ENCODE data around the gene NAV3.

Gene NAV3

GRCh38 chr12:78179346-78179745, 348.7 kb downstream of the NAV3 start:
- Histone ChIP-seq H4K91ac (ENCODE audit: low read depth, low read length, poor library complexity) (no peak overlapping the region), H3K14ac (ENCODE audit: low read length) (no peak overlapping the region), H3K36me3 (replicated peaks in 1 of 2; ENCODE audit: control insufficient read depth in 2 of 2, insufficient read depth in 2 of 2, low read length in 2 of 2) (no peaks in the 10 kb centered on the region), H3K27me3 (ENCODE audit: control insufficient read depth in 3 of 3, insufficient read depth in 3 of 3, low read depth in 1 of 3, low read length in 3 of 3) (no peaks in the 10 kb centered on the region), H2BK5ac (ENCODE audit: low read length) (no peak overlapping the region), H3K79me1 (ENCODE audit: low read depth, low read length) (no peaks in the 10 kb centered on the region), H3K27ac (replicated peaks; ENCODE audit: low read length) (no peak overlapping the region), H3K4me1 (ENCODE audit: control insufficient read depth in 2 of 2, insufficient read depth in 1 of 2, low read depth in 1 of 2, low read length in 2 of 2) (no peaks in the 10 kb centered on the region), H3K4ac (ENCODE audit: low read length) (no peak overlapping the region), H3K9ac (ENCODE audit: low read depth, low read length, poor library complexity) (no peak overlapping the region), H3K18ac (ENCODE audit: low read length) (no peak overlapping the region), H3K9me3 (replicated peaks in 1 of 2; ENCODE audit: control insufficient read depth in 2 of 2, insufficient read depth in 1 of 2, low read depth in 1 of 2, low read length in 2 of 2) (no peaks in the 10 kb centered on the region), H2BK12ac (ENCODE audit: low read length) (no peak overlapping the region), H2AFZ (ENCODE audit: low read length) (peak overlapping the region; percentile 83), H3K23ac (ENCODE audit: low read depth, low read length, poor library complexity) (no peak overlapping the region), H3K4me3 (ENCODE audit: low read length in 2 of 2) (no peak overlapping the region), H3K4me2 (ENCODE audit: insufficient read depth, low read length, poor library complexity, severe bottlenecking) (no peak overlapping the region), H2BK120ac (ENCODE audit: low read depth, low read length) (no peak overlapping the region), H2BK15ac (ENCODE audit: low read length) (no peak overlapping the region), H2AK5ac (ENCODE audit: low read depth, low read length) (no peak overlapping the region), H4K8ac (ENCODE audit: low read depth, low read length) (no peak overlapping the region)
- DNase-seq (ENCODE audit: low spot score): no peak
- WGBS, 2 donors (ENCODE audit: extremely low coverage in 2 of 2, insufficient read length in 2 of 2, insufficient replicate concordance in 1 of 2): no CpG with 5 or more reads among the region's 6 CpGs

- H3K18ac ChIP-seq (ENCODE audit: low read length): no peak overlapping the region
- H3K9me3 ChIP-seq (replicated peaks in 1 of 2; ENCODE audit: control insufficient read depth in 2 of 2, insufficient read depth in 1 of 2, low read depth in 1 of 2, low read length in 2 of 2): no peaks in the 10 kb centered on the region
- no peak overlapping the region for H3K23ac ChIP-seq (ENCODE audit: low read depth, low read length, poor library complexity)
- no peak overlapping the region for H2BK15ac ChIP-seq (ENCODE audit: low read length)
- H3K4me2 ChIP-seq (ENCODE audit: insufficient read depth, low read length, poor library complexity, severe bottlenecking): no peak overlapping the region
- H3K4me1 ChIP-seq (ENCODE audit: control insufficient read depth in 2 of 2, insufficient read depth in 1 of 2, low read depth in 1 of 2, low read length in 2 of 2): no peaks in the 10 kb centered on the region
- no peaks in the 10 kb centered on the region for H3K36me3 ChIP-seq (replicated peaks in 1 of 2; ENCODE audit: control insufficient read depth in 2 of 2, insufficient read depth in 2 of 2, low read length in 2 of 2)
- no peaks in the 10 kb centered on the region for H3K79me1 ChIP-seq (ENCODE audit: low read depth, low read length)
- H3K27me3 ChIP-seq (ENCODE audit: control insufficient read depth in 3 of 3, insufficient read depth in 3 of 3, low read depth in 1 of 3, low read length in 3 of 3): no peaks in the 10 kb centered on the region
- no peak overlapping the region for H2BK5ac ChIP-seq (ENCODE audit: low read length)
- H3K9ac ChIP-seq (ENCODE audit: low read depth, low read length, poor library complexity): no peak overlapping the region
- H3K4ac ChIP-seq (ENCODE audit: low read length): no peak overlapping the region
- H3K4me3 ChIP-seq (ENCODE audit: low read length in 2 of 2): no peak overlapping the region
- H4K8ac ChIP-seq (ENCODE audit: low read depth, low read length): no peak overlapping the region
- H2BK12ac ChIP-seq (ENCODE audit: low read length): no peak overlapping the region
- no peak overlapping the region for H4K91ac ChIP-seq (ENCODE audit: low read depth, low read length, poor library complexity)
- no peak overlapping the region for H3K14ac ChIP-seq (ENCODE audit: low read length)
- H2AFZ ChIP-seq (ENCODE audit: low read length): no peak overlapping the region
- no peak overlapping the region for H3K27ac ChIP-seq (replicated peaks; ENCODE audit: low read length)
- no CpG with 5 or more reads among the region's 3 CpGs for WGBS, 2 donors (ENCODE audit: extremely low coverage in 2 of 2, insufficient read length in 2 of 2, insufficient replicate concordance in 1 of 2)
- no peak overlapping the region for H2AK5ac ChIP-seq (ENCODE audit: low read depth, low read length)
- no peak overlapping the region for H2BK120ac ChIP-seq (ENCODE audit: low read depth, low read length)
- DNase-seq (ENCODE audit: low spot score): no peak
Measured at GRCh38 chr12:78181544-78182162, 351.0 kb downstream of the NAV3 start.

GRCh38 chr12:78183824-78184223, 353.1 kb downstream of the NAV3 start:
- no peak overlapping the region for H3K4me3 ChIP-seq (ENCODE audit: low read length in 2 of 2)
- no peak overlapping the region for H2BK120ac ChIP-seq (ENCODE audit: low read depth, low read length)
- no peak overlapping the region for H4K8ac ChIP-seq (ENCODE audit: low read depth, low read length)
- H3K4ac ChIP-seq (ENCODE audit: low read length): no peak overlapping the region
- H3K9ac ChIP-seq (ENCODE audit: low read depth, low read length, poor library complexity): no peak overlapping the region
- no peak for DNase-seq (ENCODE audit: low spot score)
- H2AK5ac ChIP-seq (ENCODE audit: low read depth, low read length): no peak overlapping the region
- no peaks in the 10 kb centered on the region for H3K36me3 ChIP-seq (replicated peaks in 1 of 2; ENCODE audit: control insufficient read depth in 2 of 2, insufficient read depth in 2 of 2, low read length in 2 of 2)
- no peak overlapping the region for H2BK15ac ChIP-seq (ENCODE audit: low read length)
- H3K27ac ChIP-seq (replicated peaks; ENCODE audit: low read length): no peak overlapping the region
- no peak overlapping the region for H2AFZ ChIP-seq (ENCODE audit: low read length)
- H3K14ac ChIP-seq (ENCODE audit: low read length): no peak overlapping the region
- H3K9me3 ChIP-seq (replicated peaks in 1 of 2; ENCODE audit: control insufficient read depth in 2 of 2, insufficient read depth in 1 of 2, low read depth in 1 of 2, low read length in 2 of 2): no peaks in the 10 kb centered on the region
- H3K23ac ChIP-seq (ENCODE audit: low read depth, low read length, poor library complexity): no peak overlapping the region
- H4K91ac ChIP-seq (ENCODE audit: low read depth, low read length, poor library complexity): no peak overlapping the region
- no peak overlapping the region for H3K4me2 ChIP-seq (ENCODE audit: insufficient read depth, low read length, poor library complexity, severe bottlenecking)
- H3K4me1 ChIP-seq (ENCODE audit: control insufficient read depth in 2 of 2, insufficient read depth in 1 of 2, low read depth in 1 of 2, low read length in 2 of 2): no peaks in the 10 kb centered on the region
- H2BK12ac ChIP-seq (ENCODE audit: low read length): no peak overlapping the region
- no peak overlapping the region for H2BK5ac ChIP-seq (ENCODE audit: low read length)
- H3K79me1 ChIP-seq (ENCODE audit: low read depth, low read length): no peaks in the 10 kb centered on the region
- no peaks in the 10 kb centered on the region for H3K27me3 ChIP-seq (ENCODE audit: control insufficient read depth in 3 of 3, insufficient read depth in 3 of 3, low read depth in 1 of 3, low read length in 3 of 3)
- no peak overlapping the region for H3K18ac ChIP-seq (ENCODE audit: low read length)

- Histone ChIP-seq H3K36me3 (replicated peaks in 1 of 2; ENCODE audit: control insufficient read depth in 2 of 2, insufficient read depth in 2 of 2, low read length in 2 of 2) (no peaks in the 10 kb centered on the region), H3K4me2 (ENCODE audit: insufficient read depth, low read length, poor library complexity, severe bottlenecking) (no peak overlapping the region), H4K91ac (ENCODE audit: low read depth, low read length, poor library complexity) (no peak overlapping the region), H3K18ac (ENCODE audit: low read length) (no peak overlapping the region), H3K23ac (ENCODE audit: low read depth, low read length, poor library complexity) (no peak overlapping the region), H2BK5ac (ENCODE audit: low read length) (no peak overlapping the region), H2BK15ac (ENCODE audit: low read length) (no peak overlapping the region), H3K79me1 (ENCODE audit: low read depth, low read length) (no peaks in the 10 kb centered on the region), H3K9me3 (replicated peaks in 1 of 2; ENCODE audit: control insufficient read depth in 2 of 2, insufficient read depth in 1 of 2, low read depth in 1 of 2, low read length in 2 of 2) (no peaks in the 10 kb centered on the region), H3K27ac (replicated peaks; ENCODE audit: low read length) (no peak overlapping the region), H3K4ac (ENCODE audit: low read length) (no peak overlapping the region), H2BK12ac (ENCODE audit: low read length) (no peak overlapping the region), H3K27me3 (ENCODE audit: control insufficient read depth in 3 of 3, insufficient read depth in 3 of 3, low read depth in 1 of 3, low read length in 3 of 3) (no peaks in the 10 kb centered on the region), H3K14ac (ENCODE audit: low read length) (no peak overlapping the region), H3K9ac (ENCODE audit: low read depth, low read length, poor library complexity) (no peak overlapping the region), H2AFZ (ENCODE audit: low read length) (no peak overlapping the region), H2AK5ac (ENCODE audit: low read depth, low read length) (no peak overlapping the region), H3K4me3 (ENCODE audit: low read length in 2 of 2) (no peak overlapping the region), H2BK120ac (ENCODE audit: low read depth, low read length) (no peak overlapping the region), H4K8ac (ENCODE audit: low read depth, low read length) (no peak overlapping the region), H3K4me1 (ENCODE audit: control insufficient read depth in 2 of 2, insufficient read depth in 1 of 2, low read depth in 1 of 2, low read length in 2 of 2) (no peaks in the 10 kb centered on the region)
- DNase-seq (ENCODE audit: low spot score): no peak
Measured at GRCh38 chr12:78185109-78185508, 354.4 kb downstream of the NAV3 start.

Measured in neuronal stem cell (in vitro differentiated cells).